Right ventricle myocardium inferior (tissue), 1 donor: ENCODE measurements around the gene CRYZ. TPM values are rescaled to one million over a fixed set of nuclear protein-coding genes. Genes with fewer than 3 reads are reported as not detected.
"Not testable (repeated sequence)": the region's sequence is repeated elsewhere in the genome, so short reads cannot be mapped to it uniquely, and the experiment has no call there.

Source experiments
- ATAC-seq: fragments of 200-7000 bp; cut with Tn5 transposase; one replicate; pipeline ENCODE4 v1.9.1; 2020; ENCODE audit warnings: mild to moderate bottlenecking, moderate library complexity
- DNase-seq: peaks from one replicate; pipeline ENCODE4 v3.0.0; 2021; ENCODE audit errors: missing footprints
- intact Hi-C: fragments of 100-400 bp; cut with DNase I; formaldehyde crosslinking; loops from one replicate; pipeline ENCODE4 v1.11.0; 2022
- total RNA-seq: library from RNA; stranded (reverse); fragmentation: NEBNext Ultra II Directional; extraction: Animal tissue kit (Norgen Biotek cat#: 25700); gene quantifications from one replicate; pipeline ENCODE4 v1.2.1, GENCODE V29; 2021
- donor health status: DM: no; HTN: yes; CAD: no; lungs with severe emphysema.

The CRYZ gene
- total RNA-seq, 1 donor from 2014 or later: 39.9 TPM

GRCh38 chr1:74733604-74734484 is 994 bp upstream of the CRYZ start:
- DNase-seq (no peak), ATAC-seq (peak; percentile 72)
- intact Hi-C loops: loop anchor here (5.0 kb wide), 1 partner anchor 347 kb away; no protein-coding TSS in a partner anchor

- peak; percentile 33 for ATAC-seq
- intact Hi-C loops: loop anchor here (5.0 kb wide), 1 partner anchor 345 kb away; no protein-coding TSS in a partner anchor
- DNase-seq: not testable (repeated sequence)
Observed at GRCh38 chr1:74732071-74732946, 541 bp downstream of the CRYZ start.

GRCh38 chr1:74731399-74732052 is 1.3 kb downstream of the CRYZ start:
- DNase-seq: no peak
- intact Hi-C loops: loop anchor here (5.0 kb wide), 1 partner anchor 344 kb away; no protein-coding TSS in a partner anchor
- no peak for ATAC-seq

GRCh38 chr1:74729741-74730478 is 2.9 kb downstream of the CRYZ start:
- DNase-seq (no peak), ATAC-seq (no peak)
- intact Hi-C loops: loop anchor here (5.0 kb wide), 1 partner anchor 343 kb away; no protein-coding TSS in a partner anchor

- intact Hi-C loops: no loop called here
- no peak for DNase-seq
- no peak for ATAC-seq
Observed at GRCh38 chr1:74728736-74729135, 4.1 kb downstream of the CRYZ start.

- DNase-seq (no peak), ATAC-seq (no peak)
- intact Hi-C loops: no loop called here
Observed at GRCh38 chr1:74726063-74726462, 6.8 kb downstream of the CRYZ start.

GRCh38 chr1:74717626-74718025 is 15.2 kb downstream of the CRYZ start:
- intact Hi-C loops: no loop called here
- DNase-seq (no peak), ATAC-seq (no peak)

GRCh38 chr1:74716822-74717221 is 16.0 kb downstream of the CRYZ start:
- intact Hi-C loops: no loop called here
- ATAC-seq (no peak), DNase-seq (no peak)

GRCh38 chr1:74715806-74716205 is 17.0 kb downstream of the CRYZ start:
- ATAC-seq: no peak
- intact Hi-C loops: no loop called here
- DNase-seq: no peak

GRCh38 chr1:74715236-74715502 is 17.7 kb downstream of the CRYZ start:
- no peak for DNase-seq
- intact Hi-C loops: no loop called here
- no peak for ATAC-seq

- DNase-seq: no peak
- intact Hi-C loops: no loop called here
Observed at GRCh38 chr1:74714429-74715235, 18.2 kb downstream of the CRYZ start.

GRCh38 chr1:74713849-74714248 is 19.0 kb downstream of the CRYZ start:
- intact Hi-C loops: no loop called here
- ATAC-seq (no peak), DNase-seq (no peak)

More at GRCh38 chr1:74714429-74715235, 18.2 kb downstream of the CRYZ start:
- no peak for ATAC-seq

- DNase-seq: no peak
- ATAC-seq: no peak
- intact Hi-C loops: no loop called here
Observed at GRCh38 chr1:74712881-74713280, 20.0 kb downstream of the CRYZ start.

- intact Hi-C loops: no loop called here
- ATAC-seq (no peak), DNase-seq (no peak)
Observed at GRCh38 chr1:74703386-74704182, 29.3 kb downstream of the CRYZ start.

GRCh38 chr1:74699331-74699730 is 33.5 kb downstream of the CRYZ start:
- ATAC-seq (no peak), DNase-seq (no peak)
- intact Hi-C loops: no loop called here

- DNase-seq: no peak
- no peak for ATAC-seq
- intact Hi-C loops: no loop called here
Observed at GRCh38 chr1:74697832-74698231, 35.0 kb downstream of the CRYZ start.

GRCh38 chr1:74693473-74693872 is 39.4 kb downstream of the CRYZ start:
- intact Hi-C loops: no loop called here
- DNase-seq (no peak), ATAC-seq (no peak)
